Neuron (in vitro differentiated cells): ENCODE measurements around the gene WDR62.
"Not testable (repeated sequence)": the region's sequence is repeated elsewhere in the genome, so short reads cannot be mapped to it uniquely, and the experiment has no call there.

Experiments
- H2AFZ ChIP-seq: one replicate; pipeline ENCODE4 v1.6.1; 2013; ENCODE audit warnings: low read depth, mild to moderate bottlenecking, inconsistent platforms, low read length, moderate library complexity
- H3K27me3 ChIP-seq: one replicate; pipeline ENCODE4 v1.6.1; 2013; ENCODE audit warnings: low read length; ENCODE audit not compliant: insufficient read depth
- H3K36me3 ChIP-seq: one replicate; pipeline ENCODE4 v1.6.1; 2013; ENCODE audit warnings: low read length; ENCODE audit not compliant: insufficient read depth
- H3K4me1 ChIP-seq: one replicate; pipeline ENCODE4 v1.6.1; 2013; ENCODE audit warnings: low read length; ENCODE audit not compliant: insufficient read depth
- H3K4me3 ChIP-seq: 2 replicates; pipeline ENCODE4 v1.5.1; 2013; ENCODE audit warnings: mild to moderate bottlenecking, low read length, moderate library complexity
- H3K9me3 ChIP-seq: one replicate; pipeline ENCODE4 v1.6.1; 2013; ENCODE audit warnings: low read length

WDR62 gene

DNA sequence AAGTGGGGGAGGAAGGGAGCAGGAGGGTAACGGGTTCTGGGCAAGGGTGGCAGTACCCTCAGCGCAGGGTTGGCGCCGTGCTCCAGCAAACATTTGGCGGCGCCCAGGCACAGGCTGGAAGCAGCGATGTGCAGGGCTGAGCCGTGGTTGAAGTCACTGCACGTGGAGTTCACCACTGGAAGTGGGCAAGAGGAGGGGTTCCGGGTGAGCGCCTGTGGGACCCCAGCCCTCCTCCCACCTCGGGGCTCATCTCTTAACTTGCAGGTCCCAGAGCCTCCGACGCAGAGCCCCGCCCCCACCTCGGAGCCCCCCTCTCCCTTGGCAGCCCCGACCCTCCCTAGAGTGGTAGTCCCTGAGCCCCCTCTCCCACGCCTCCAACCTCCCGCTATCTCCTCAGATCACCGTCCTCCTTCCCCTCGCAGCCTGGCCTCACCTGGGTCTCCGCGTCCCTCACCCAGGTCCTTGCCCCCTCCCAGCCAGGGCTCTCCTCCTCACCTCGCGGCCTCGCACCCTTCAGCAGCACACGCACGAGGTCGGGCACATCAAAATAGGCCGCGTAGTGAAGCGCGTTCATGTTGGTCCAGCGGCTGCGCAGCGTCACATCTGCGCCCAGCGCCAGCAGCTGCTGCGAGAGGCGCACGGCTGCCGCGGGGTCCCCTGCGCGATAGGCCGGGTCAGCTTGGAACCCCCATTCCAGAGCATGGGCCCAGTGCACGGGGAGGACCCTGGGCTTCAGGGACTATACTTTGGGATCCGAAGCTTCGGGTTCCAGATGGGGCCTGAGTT, 28.4 kb upstream of the WDR62 start:
- Histone ChIP-seq H2AFZ (no peak overlapping the region), H3K36me3 (peaks cover 53% of the 10 kb centered on the region), H3K4me1 (no peaks in the 10 kb centered on the region), H3K27me3 (no peaks in the 10 kb centered on the region), H3K9me3 (no peaks in the 10 kb centered on the region), H3K4me3 (no peak overlapping the region)

GRCh38 chr19:36027696-36028095, 27.0 kb upstream of the WDR62 start:
- Histone ChIP-seq H2AFZ (no peak overlapping the region), H3K4me3 (no peak overlapping the region), H3K9me3 (no peaks in the 10 kb centered on the region), H3K4me1 (no peaks in the 10 kb centered on the region), H3K27me3 (no peaks in the 10 kb centered on the region), H3K36me3 (peaks cover 46% of the 10 kb centered on the region)

- Histone ChIP-seq H3K4me1 (peaks cover 4% of the 10 kb centered on the region), H2AFZ (no peak overlapping the region), H3K36me3 (peaks cover 42% of the 10 kb centered on the region), H3K4me3 (no peak overlapping the region), H3K9me3 (no peaks in the 10 kb centered on the region), H3K27me3 (no peaks in the 10 kb centered on the region)
Observed at GRCh38 chr19:36028313-36029041, 26.2 kb upstream of the WDR62 start.

DNA sequence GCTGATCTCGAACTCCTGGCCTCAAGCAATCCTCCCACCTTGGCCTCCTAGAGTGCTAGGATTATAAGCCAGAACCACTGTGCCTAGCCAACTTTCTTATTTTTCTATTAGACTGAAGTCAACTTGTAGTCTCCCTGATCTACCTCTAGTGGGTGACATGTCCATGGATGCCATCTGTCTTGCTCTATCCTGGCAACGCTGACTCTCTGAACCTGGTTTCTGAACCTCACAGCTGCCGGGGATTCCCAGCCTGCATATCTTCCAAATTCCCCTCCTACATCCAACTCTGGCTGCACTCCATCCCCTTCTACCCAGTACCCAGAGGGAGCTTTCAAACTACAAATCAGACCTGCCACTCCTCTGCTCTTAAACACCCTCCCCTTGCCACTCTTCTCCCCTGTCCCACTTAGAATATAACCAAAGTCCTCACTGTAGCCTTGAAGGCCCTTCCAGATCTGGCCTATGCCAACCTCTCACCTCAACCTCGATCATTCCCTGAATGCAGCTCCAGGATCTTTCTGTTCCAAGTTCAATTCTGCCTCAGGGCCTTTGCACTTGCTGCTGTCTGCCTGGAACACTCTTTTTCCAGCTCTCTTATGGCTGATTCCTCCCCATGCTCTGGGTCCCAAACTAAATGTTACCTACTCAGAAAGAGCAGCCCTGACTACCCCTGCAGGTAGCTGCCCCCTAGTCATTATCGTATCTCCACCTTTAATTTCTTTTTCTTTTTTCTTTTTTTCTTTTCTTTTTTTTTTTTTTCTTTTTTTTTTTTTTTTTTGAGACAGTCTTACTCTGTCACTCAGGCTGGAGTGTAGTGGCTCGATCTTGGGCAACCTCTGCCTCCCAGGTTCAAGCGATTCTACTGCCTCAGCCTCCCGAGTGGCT, 24.2 kb upstream of the WDR62 start:
- no peaks in the 10 kb centered on the region for H3K9me3 ChIP-seq
- peaks cover 30% of the 10 kb centered on the region for H3K36me3 ChIP-seq
- no peak overlapping the region for H3K4me3 ChIP-seq
- H3K4me1 ChIP-seq, result peaks cover 4% of the 10 kb centered on the region
- H3K27me3 ChIP-seq, result no peaks in the 10 kb centered on the region
- no peak overlapping the region for H2AFZ ChIP-seq

- H3K4me3 ChIP-seq, result no peak overlapping the region
- no peaks in the 10 kb centered on the region for H3K27me3 ChIP-seq
- peaks cover 23% of the 10 kb centered on the region for H3K36me3 ChIP-seq
- H2AFZ ChIP-seq, result no peak overlapping the region
- peaks cover 4% of the 10 kb centered on the region for H3K4me1 ChIP-seq
- H3K9me3 ChIP-seq, result no peaks in the 10 kb centered on the region
Observed at GRCh38 chr19:36031308-36031707, 23.4 kb upstream of the WDR62 start.

GRCh38 chr19:36032251-36033104, 22.2 kb upstream of the WDR62 start, which contains the start of gene CLIP3:
Gene CLIP3, minus strand, starts transcription at chr19:36032873. Its CDS starts 516 bp downstream, at chr19:36032357.
- Histone ChIP-seq H3K4me3 (peak within 1 kb of the TSS; percentile 55), H3K36me3 (peaks cover 13% of the 10 kb centered on the region), H3K27me3 (no peaks in the 10 kb centered on the region), H3K9me3 (no peaks in the 10 kb centered on the region), H3K4me1 (peaks cover 4% of the 10 kb centered on the region), H2AFZ (peak within 1 kb of the TSS; percentile 41)

DNA sequence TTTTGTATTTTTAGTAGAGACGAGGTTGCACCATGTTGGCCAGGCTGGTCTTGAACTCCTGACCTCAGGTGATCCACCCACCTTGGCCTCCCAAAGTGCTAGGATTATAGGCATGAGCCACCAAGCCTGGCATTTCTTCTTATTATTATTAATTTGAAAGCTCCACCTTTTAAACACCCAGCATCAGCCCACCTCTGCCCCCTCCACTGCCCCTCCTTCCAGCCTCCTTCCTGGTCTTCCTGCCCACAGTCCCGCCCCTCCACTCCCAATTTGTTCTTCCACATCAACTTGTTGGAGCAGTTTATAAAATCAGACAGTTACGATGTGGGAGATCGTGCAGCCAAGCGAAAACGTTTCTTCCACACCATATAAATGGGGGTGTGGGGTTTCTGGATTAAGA, 14.2 kb upstream of the WDR62 start:
- Histone ChIP-seq H2AFZ (no peak overlapping the region), H3K4me1 (no peaks in the 10 kb centered on the region), H3K36me3 (peaks cover 5% of the 10 kb centered on the region), H3K27me3 (no peaks in the 10 kb centered on the region), H3K9me3 (peaks cover under 1% of the 10 kb centered on the region), H3K4me3 (no peak overlapping the region)

DNA sequence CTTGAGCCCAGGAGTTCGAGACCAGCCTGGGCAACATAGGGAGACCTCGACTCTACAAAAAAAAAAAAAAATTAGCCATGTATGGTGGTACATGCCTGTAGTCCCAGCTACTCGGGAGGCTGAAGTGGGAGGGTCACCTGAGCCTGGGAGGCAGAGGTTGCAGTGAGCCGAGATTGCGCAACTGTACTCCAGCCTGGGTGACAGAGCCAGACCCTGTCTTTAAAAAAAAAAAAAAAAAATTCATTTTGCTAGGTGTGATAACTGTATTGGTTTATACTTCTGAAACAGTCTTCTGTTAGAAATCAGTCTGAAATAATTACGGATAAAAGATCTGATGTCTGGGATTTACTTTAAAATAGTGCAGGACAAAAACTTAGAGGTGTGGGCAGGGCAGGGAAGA, 13.6 kb upstream of the WDR62 start:
- H3K4me3 ChIP-seq, H2AFZ ChIP-seq, H3K36me3 ChIP-seq, H3K27me3 ChIP-seq, H3K9me3 ChIP-seq, H3K4me1 ChIP-seq: not testable (repeated sequence)

GRCh38 chr19:36041831-36042230, 12.9 kb upstream of the WDR62 start:
- peaks cover 2% of the 10 kb centered on the region for H3K9me3 ChIP-seq
- H3K4me1 ChIP-seq, result no peaks in the 10 kb centered on the region
- peaks cover 5% of the 10 kb centered on the region for H3K36me3 ChIP-seq
- H2AFZ ChIP-seq, result no peak overlapping the region
- no peaks in the 10 kb centered on the region for H3K27me3 ChIP-seq
- no peak overlapping the region for H3K4me3 ChIP-seq

DNA sequence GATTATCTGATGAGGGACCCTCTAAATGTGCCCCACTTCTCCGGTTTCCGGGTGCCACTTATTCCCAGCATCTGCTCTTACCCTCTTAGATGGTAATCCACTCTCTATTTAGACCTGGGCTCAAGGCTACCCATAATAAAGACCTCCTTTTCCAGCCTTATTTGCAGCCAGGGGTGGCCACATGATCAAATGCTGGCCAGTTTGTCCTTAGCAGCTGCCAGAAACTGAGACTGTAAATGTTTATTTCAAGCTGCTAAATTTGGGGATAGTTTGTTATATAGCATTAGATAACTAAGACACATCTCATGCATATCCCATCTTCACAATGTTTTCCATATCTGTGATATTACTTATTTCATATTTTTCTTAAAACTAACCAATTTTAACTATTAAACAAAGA, 10.7 kb upstream of the WDR62 start:
- H3K27me3 ChIP-seq, result no peaks in the 10 kb centered on the region
- H2AFZ ChIP-seq, result no peak overlapping the region
- H3K4me3 ChIP-seq, result no peak overlapping the region
- H3K9me3 ChIP-seq, result peaks cover 2% of the 10 kb centered on the region
- H3K36me3 ChIP-seq, result no peaks in the 10 kb centered on the region
- no peaks in the 10 kb centered on the region for H3K4me1 ChIP-seq

DNA sequence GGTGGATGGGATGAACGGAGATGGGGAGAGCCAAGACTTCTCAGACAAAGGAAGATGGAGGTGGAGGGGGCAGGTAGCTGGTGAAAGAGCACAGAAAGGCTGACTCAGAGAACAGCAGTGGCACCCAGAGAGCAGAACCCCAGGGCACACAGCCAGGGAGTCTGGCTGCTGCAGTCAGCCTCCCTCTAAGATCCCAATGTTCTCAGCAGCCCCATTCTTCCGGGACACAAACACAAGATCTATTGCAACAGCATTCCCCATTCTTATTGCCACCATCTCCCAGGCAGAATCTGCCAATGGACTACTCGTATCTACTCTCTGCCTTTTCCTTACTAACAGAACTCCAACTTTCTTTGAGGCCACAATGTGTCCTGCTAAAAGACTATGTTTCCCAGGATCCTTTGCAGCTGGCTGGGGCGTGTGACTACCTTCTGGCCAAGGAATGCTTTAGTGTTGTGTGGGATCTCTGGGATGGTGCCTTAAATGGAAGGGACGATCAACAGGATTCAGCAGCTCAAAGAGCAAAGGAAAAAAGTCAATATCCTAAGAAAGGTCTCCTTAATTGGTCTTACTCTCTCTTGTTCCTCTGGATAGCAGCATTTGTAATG, 8.2 kb upstream of the WDR62 start:
- H3K4me3 ChIP-seq, result no peak overlapping the region
- peaks cover 2% of the 10 kb centered on the region for H3K9me3 ChIP-seq
- H2AFZ ChIP-seq, result no peak overlapping the region
- H3K27me3 ChIP-seq, result no peaks in the 10 kb centered on the region
- H3K4me1 ChIP-seq, result no peaks in the 10 kb centered on the region
- H3K36me3 ChIP-seq, result no peaks in the 10 kb centered on the region

GRCh38 chr19:36047835-36048234, 6.9 kb upstream of the WDR62 start:
- H3K4me3 ChIP-seq, result no peak overlapping the region
- H3K36me3 ChIP-seq, result no peaks in the 10 kb centered on the region
- H3K9me3 ChIP-seq, result peaks cover 2% of the 10 kb centered on the region
- no peaks in the 10 kb centered on the region for H3K27me3 ChIP-seq
- no peaks in the 10 kb centered on the region for H3K4me1 ChIP-seq
- H2AFZ ChIP-seq, result no peak overlapping the region
